Stimulated activated CD4-positive, alpha-beta T cell treated with anti-CD3 and anti-CD28 coated beads, TNF-alpha, amount 100 ng/mL, for 24 hours (primary cell): ENCODE results near the gene TMF1.

ENCODE experiments used
- DNase-seq, 3 experiments: peaks; one replicate each; pipeline ENCODE4 v3.0.0-alpha.2; 2020; ENCODE audit warnings: low read depth in 3 of 3

Gene TMF1

GRCh38 chr3:69081583-69082262 lies 29.6 kb upstream of the TMF1 start:
- DNase-seq, result no peak

GRCh38 chr3:69080233-69080920 lies 28.2 kb upstream of the TMF1 start, which contains the start of gene UBA3:
Gene UBA3 (minus strand): TSS chr3:69080365. CDS start chr3:69080353, 12 bp downstream.
- DNase-seq, result peak; percentile 85 to 93 (median 89)

GRCh38 chr3:69079269-69080159 lies 27.4 kb upstream of the TMF1 start:
- DNase-seq, result no peak

GRCh38 chr3:69072928-69073327 lies 20.8 kb upstream of the TMF1 start:
- no peak for DNase-seq

GRCh38 chr3:69066121-69066520 lies 14.0 kb upstream of the TMF1 start:
- DNase-seq, result no peak

GRCh38 chr3:69065318-69065964 lies 13.3 kb upstream of the TMF1 start:
- no peak for DNase-seq

GRCh38 chr3:69063636-69064035 lies 11.5 kb upstream of the TMF1 start:
- DNase-seq, result no peak

GRCh38 chr3:69059688-69060087 lies 7.6 kb upstream of the TMF1 start:
- DNase-seq, result no peak

- DNase-seq, result no peak
These were observed 6.8 kb upstream of the TMF1 start for GRCh38 chr3:69058947-69059224.

GRCh38 chr3:69058180-69058946 lies 6.2 kb upstream of the TMF1 start:
- DNase-seq, result no peak

- DNase-seq, result no peak
These were observed 352 bp upstream of the TMF1 start for GRCh38 chr3:69052472-69052898.

GRCh38 chr3:69048990-69049389 lies 3.1 kb downstream of the TMF1 start:
- no peak for DNase-seq

- DNase-seq, result no peak
These were observed 7.5 kb downstream of the TMF1 start for GRCh38 chr3:69044608-69045007.

- no peak for DNase-seq
These were observed 18.7 kb downstream of the TMF1 start for GRCh38 chr3:69033470-69033869.

- DNase-seq, result no peak
These were observed 19.4 kb downstream of the TMF1 start for GRCh38 chr3:69032737-69033136.

- no peak for DNase-seq
These were observed 20.0 kb downstream of the TMF1 start for GRCh38 chr3:69032142-69032541.

- DNase-seq, result no peak
These were observed 20.5 kb downstream of the TMF1 start for GRCh38 chr3:69031635-69032034.

GRCh38 chr3:69020857-69021256 lies 31.3 kb downstream of the TMF1 start:
- no peak for DNase-seq

- DNase-seq, result no peak
These were observed 31.7 kb downstream of the TMF1 start for GRCh38 chr3:69020424-69020823.

GRCh38 chr3:69016901-69017300 lies 35.2 kb downstream of the TMF1 start:
- no peak for DNase-seq

- DNase-seq, result no peak
These were observed 36.0 kb downstream of the TMF1 start for GRCh38 chr3:69016102-69016501.
